22Rv1 (cell line): ENCODE data around the gene GFRA4.

Experiments used
- H3K27ac ChIP-seq: fragments of 450-650 bp; 2 replicates; pipeline ENCODE4 v1.5.1; 2017
- ZFX ChIP-seq: fragments of 450-650 bp; IDR thresholded peaks from 2 replicates; pipeline ENCODE4 v1.6.1; 2017; ENCODE audit warnings: antibody characterized with exemption, borderline replicate concordance
- TF ChIP-seq, protein P1 (sequence below): fragments of 450-650 bp; IDR thresholded peaks from 2 replicates; pipeline ENCODE4 v1.5.1; 2017; ENCODE audit warnings: mild to moderate bottlenecking

Gene GFRA4

DNA sequence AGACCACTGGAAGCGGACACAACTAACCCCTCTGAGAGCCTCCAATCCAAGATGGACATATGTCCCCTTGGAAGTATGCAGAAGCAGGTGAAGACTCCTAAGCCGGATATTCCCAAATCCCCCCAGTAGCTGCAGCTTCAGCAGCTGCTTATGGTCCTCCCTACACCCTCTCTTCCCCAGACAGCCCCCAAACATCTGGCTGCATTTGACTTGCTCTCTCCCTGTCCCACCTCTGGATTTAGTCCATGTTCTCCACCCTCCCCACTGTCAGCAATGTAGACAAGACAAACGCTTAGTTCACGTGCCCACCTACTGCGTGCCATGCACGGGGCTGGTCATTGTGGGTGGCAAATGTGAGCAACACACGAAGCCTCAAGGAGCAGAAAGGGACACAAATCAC, 23.2 kb upstream of the GFRA4 start:
- TF ChIP-seq ZFX, result no peak
- TF ChIP-seq, protein P1, sequence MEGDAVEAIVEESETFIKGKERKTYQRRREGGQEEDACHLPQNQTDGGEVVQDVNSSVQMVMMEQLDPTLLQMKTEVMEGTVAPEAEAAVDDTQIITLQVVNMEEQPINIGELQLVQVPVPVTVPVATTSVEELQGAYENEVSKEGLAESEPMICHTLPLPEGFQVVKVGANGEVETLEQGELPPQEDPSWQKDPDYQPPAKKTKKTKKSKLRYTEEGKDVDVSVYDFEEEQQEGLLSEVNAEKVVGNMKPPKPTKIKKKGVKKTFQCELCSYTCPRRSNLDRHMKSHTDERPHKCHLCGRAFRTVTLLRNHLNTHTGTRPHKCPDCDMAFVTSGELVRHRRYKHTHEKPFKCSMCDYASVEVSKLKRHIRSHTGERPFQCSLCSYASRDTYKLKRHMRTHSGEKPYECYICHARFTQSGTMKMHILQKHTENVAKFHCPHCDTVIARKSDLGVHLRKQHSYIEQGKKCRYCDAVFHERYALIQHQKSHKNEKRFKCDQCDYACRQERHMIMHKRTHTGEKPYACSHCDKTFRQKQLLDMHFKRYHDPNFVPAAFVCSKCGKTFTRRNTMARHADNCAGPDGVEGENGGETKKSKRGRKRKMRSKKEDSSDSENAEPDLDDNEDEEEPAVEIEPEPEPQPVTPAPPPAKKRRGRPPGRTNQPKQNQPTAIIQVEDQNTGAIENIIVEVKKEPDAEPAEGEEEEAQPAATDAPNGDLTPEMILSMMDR, result no peak
- no peak overlapping the region for H3K27ac ChIP-seq

DNA sequence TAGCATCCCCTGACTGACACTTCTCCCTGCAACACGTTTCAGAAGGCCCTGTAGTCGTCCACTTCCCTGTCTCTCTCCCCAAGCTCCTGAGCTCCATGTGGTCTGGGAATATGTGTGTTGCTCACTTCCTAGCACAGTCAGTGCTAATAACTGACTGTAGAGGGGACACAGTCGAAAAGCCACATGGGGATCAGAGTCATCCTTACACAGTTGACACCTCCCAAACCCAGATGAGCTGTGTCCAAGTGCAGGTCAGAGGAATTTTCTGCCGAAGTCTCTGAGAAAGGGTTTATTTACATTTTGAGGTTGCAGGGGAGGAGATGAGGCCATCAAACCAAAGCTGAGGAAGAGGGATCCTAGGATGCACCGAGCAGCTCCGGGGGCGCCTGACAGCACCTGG, 22.1 kb upstream of the GFRA4 start:
- H3K27ac ChIP-seq, result no peak overlapping the region
- TF ChIP-seq ZFX, result no peak
- TF ChIP-seq, protein P1, result no peak

DNA sequence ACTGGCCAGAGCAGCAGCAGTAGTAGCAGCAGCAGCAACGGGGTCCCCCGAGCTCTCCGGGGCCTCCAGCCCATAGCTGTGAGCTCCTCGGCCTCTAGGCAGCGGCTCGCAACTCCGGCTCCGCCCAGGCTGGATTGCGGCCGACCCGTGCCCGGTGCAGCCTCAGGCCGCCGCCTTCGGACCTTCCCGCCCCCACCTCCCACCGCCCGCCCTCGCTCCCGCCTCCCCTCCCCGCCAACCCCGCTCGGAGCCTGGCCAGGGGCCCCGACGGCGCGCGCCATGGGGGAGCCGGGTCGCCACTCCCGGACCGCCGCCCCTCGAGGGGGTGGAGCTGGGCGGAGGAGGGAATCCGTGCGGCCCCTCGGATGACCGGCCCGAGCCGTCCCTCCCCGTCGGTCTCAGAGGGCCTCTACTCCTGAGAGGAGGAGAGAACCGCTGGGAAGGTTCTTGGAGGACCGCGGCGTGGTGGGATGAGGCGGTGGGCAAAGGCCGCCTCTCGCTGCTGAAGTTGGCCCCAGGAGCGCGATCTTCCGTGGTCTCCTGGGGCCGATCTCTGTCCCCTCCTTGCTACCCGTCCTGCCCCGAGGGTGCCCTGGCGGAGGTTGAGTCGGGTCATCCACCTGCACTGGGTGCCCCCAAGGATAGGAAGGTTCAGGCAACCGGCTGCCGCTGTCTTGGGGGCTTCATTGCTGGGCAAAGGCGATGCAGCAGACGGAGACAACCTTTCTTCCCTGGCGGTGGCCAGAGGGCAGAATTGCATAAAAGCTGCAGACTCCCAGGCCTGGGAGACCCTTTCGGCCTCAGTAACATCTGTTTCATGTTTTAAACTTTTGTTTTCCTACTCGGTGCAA, 19.0 kb upstream of the GFRA4 start, which contains the start of gene ADAM33:
ADAM33 (minus strand) TSS at position 80 of the 851 bp plus-strand sequence; CDS start at position 74, 6 bp downstream.
- TF ChIP-seq, protein P1, result no peak
- no peak for TF ChIP-seq ZFX
- no peak within 1 kb of the TSS for H3K27ac ChIP-seq

DNA sequence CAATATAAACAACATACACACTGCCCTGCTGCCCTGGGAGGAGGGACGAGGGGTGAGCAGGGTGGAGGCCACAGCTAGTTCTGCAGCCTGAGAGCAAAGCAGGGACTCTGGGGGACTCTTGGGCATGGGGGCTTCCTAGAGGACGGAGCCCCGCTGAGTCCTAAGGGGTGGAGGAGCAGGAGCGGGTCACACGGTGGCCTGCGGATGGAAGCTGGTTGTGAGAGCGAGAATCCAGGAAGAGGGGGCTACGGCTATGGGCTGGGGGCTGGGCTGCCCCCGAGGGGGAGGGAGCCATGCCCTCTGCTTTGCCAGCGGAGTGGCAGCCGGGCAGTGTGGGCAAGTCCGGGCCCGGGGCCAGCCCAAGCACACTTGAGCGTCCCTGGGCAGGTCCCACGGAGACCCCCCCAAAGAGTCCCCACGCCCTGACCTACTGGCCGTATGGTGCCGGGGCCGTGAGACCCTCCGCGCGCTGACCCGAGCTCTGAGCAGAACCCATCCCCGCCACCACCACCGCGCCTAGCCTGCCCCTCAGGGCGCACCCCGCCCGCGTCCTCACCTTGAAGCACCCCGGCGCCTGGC, 18.2 kb upstream of the GFRA4 start:
- no peak overlapping the region for H3K27ac ChIP-seq
- TF ChIP-seq, protein P1, result no peak

DNA sequence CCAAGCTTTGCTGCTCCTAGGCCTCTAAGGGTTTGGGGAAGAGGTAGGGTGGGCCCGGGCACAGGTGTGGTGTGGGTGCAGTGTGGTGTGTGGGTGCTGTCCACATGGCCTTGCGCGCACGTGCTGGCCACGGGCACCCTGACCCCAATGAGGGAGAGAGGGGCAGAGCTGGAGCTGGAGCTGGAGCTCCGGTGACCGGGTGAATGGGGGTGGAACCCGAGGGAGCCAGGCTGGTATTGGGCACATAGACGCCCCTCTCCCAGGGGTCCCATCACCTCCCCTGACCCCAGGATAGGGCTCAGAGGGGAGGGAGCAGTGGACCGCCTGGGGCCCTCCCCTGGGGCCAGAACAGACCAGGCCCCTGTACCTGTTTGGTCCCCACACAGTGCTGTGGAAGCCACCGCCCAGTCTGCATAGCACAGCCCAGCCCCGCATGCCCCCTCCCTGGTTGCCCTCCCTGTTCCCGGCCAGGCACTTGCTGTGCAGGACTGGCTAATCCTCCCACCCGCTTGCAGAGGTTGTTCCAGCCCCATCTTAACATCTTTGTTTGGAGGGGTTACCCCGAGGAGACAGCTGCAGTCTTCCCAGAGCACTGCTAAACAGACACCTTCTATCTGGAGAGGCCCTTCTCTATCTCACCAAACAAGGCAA, 17.6 kb upstream of the GFRA4 start:
- H3K27ac ChIP-seq, result no peak overlapping the region
- TF ChIP-seq, protein P1, result no peak
- no peak for TF ChIP-seq ZFX

DNA sequence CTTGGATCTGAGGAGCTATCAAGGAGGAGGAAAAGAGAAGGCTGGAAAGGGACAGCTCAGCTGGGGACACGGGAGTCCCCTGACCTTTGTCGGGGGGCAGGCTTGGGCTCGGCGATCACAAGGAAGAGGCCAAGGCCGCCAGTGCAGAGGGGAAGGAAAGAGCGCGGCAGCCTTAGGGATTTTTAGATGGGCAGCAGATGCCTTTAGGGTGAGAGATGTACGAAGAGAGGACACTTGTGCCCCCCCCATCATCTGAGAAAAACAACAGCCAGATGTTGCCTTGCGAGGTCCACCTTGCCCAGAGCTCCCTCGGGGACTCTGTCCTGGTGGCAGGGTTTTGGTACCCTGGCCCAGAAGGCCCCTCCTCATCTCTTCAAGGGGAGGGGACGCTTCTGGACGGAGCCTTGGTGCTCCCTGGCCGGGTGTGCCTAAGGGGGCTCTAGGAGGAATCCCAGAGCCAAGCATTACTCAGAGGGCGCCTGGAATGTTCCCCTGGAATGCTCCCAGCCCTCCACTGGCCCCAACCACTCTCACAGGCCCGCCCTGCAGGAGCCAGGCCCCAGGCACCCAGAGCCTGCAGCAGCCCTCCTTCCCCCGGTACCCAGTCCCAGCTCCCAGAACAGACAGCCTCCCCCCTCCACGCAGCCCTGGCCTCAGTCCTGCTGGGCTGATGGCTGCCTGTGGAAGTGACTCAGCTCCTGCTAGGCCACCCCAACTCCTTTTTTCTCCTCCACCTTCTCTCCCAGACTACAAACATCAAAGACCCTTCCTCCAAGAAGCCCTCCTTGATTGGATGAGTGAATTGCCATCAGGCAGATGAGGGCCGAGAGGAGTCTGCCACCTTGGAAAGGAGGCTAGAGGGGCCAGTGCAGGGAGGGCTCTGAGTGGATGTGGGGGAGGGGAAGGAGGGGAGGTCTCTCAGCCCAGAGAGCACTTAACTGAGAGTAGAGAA, 16.8 kb upstream of the GFRA4 start:
- no peak overlapping the region for H3K27ac ChIP-seq
- no peak for TF ChIP-seq ZFX
- TF ChIP-seq, protein P1, result no peak
